H9 (cell line): ENCODE results near the gene ADAM19. TPM values are rescaled to one million over a fixed set of nuclear protein-coding genes. Genes with fewer than 3 reads are reported as not detected.
A peak's percentile ranks its signal among the peaks of the same experiment; 100 is the strongest.

Experiments
- DNase-seq: peaks from one replicate; pipeline ENCODE4 v3.0.0-alpha.2; 2017
- H2AFZ ChIP-seq: one replicate; pipeline ENCODE4 v1.6.1; 2013; ENCODE audit warnings: mild to moderate bottlenecking, low read length, control low read depth, moderate library complexity
- H2AK5ac ChIP-seq: 2 replicates; pipeline ENCODE4 v1.6.1; 2013; ENCODE audit warnings: low read length, control low read depth, mixed read lengths; ENCODE audit not compliant: insufficient read length
- H2BK120ac ChIP-seq: one replicate; pipeline ENCODE4 v1.6.1; 2013; ENCODE audit warnings: low read depth, mild to moderate bottlenecking, low read length, control low read depth, inconsistent platforms; ENCODE audit not compliant: poor library complexity, severe bottlenecking
- H2BK12ac ChIP-seq: 2 replicates; pipeline ENCODE4 v1.6.1; 2013; ENCODE audit warnings: low read length, control low read depth, mixed read lengths, low read depth; ENCODE audit not compliant: insufficient read length
- H2BK15ac ChIP-seq: 2 replicates; pipeline ENCODE4 v1.6.1; 2013; ENCODE audit warnings: low read depth, low read length, control low read depth
- H2BK20ac ChIP-seq: one replicate; pipeline ENCODE4 v1.6.1; 2013; ENCODE audit warnings: low read depth, mild to moderate bottlenecking, low read length, control low read depth, inconsistent platforms; ENCODE audit not compliant: poor library complexity, severe bottlenecking
- H2BK5ac ChIP-seq: 2 replicates; pipeline ENCODE4 v1.6.1; 2013; ENCODE audit warnings: low read length, control low read depth, mixed read lengths; ENCODE audit not compliant: insufficient read length
- H3K14ac ChIP-seq: 2 replicates; pipeline ENCODE4 v1.6.1; 2013; ENCODE audit warnings: low read length, control low read depth; ENCODE audit not compliant: insufficient read depth
- H3K18ac ChIP-seq: 2 replicates; pipeline ENCODE4 v1.6.1; 2013; ENCODE audit warnings: low read depth, mild to moderate bottlenecking, mixed read lengths, low read length, control low read depth; ENCODE audit not compliant: insufficient read length
- H3K23ac ChIP-seq: 2 replicates; pipeline ENCODE4 v1.6.1; 2013; ENCODE audit warnings: low read length, control low read depth, mixed read lengths, low read depth; ENCODE audit not compliant: insufficient read length
- H3K23me2 ChIP-seq: 2 replicates; pipeline ENCODE4 v1.6.1; 2013; ENCODE audit warnings: low read depth, mild to moderate bottlenecking, mixed read lengths, low read length, control low read depth; ENCODE audit not compliant: insufficient read length, poor library complexity, severe bottlenecking
- H3K27ac ChIP-seq: 2 replicates; pipeline ENCODE4 v1.5.1; 2013; ENCODE audit warnings: low read length, control low read depth, mixed read lengths, low read depth; ENCODE audit not compliant: insufficient read length
- H3K27me3 ChIP-seq: 2 replicates; pipeline ENCODE4 v1.6.1; 2013; ENCODE audit warnings: low read length, control low read depth, inconsistent platforms; ENCODE audit not compliant: insufficient read depth
- H3K4ac ChIP-seq: 2 replicates; pipeline ENCODE4 v1.6.1; 2013; ENCODE audit warnings: low read depth, mild to moderate bottlenecking, control low read depth, inconsistent platforms, low read length, moderate library complexity
- H3K4me1 ChIP-seq: 2 replicates; pipeline ENCODE4 v1.6.1; 2013; ENCODE audit warnings: low read length, control low read depth, inconsistent platforms; ENCODE audit not compliant: insufficient read depth
- H3K4me2 ChIP-seq: 2 replicates; pipeline ENCODE4 v1.6.1; 2013; ENCODE audit warnings: low read length, control low read depth, mixed read lengths; ENCODE audit not compliant: insufficient read length, insufficient read depth
- H3K56ac ChIP-seq: 2 replicates; pipeline ENCODE4 v1.6.1; 2013; ENCODE audit warnings: low read depth, mild to moderate bottlenecking, mixed read lengths, low read length, control low read depth; ENCODE audit not compliant: insufficient read length
- H3K79me1 ChIP-seq: 2 replicates; pipeline ENCODE4 v1.6.1; 2013; ENCODE audit warnings: low read depth, mild to moderate bottlenecking, moderate library complexity, low read length, control low read depth, inconsistent platforms; ENCODE audit not compliant: insufficient read depth, poor library complexity, severe bottlenecking
- H3K79me2 ChIP-seq: 2 replicates; pipeline ENCODE4 v1.6.1; 2013; ENCODE audit warnings: low read length, control low read depth, inconsistent platforms; ENCODE audit not compliant: insufficient read depth
- H3K9ac ChIP-seq: 2 replicates; pipeline ENCODE4 v1.6.1; 2013; ENCODE audit warnings: low read length, control low read depth, mixed read lengths; ENCODE audit not compliant: insufficient read length; ENCODE audit errors: extremely low read depth
- H3K9me3 ChIP-seq: one replicate; pipeline ENCODE4 v1.6.1; 2013; ENCODE audit warnings: low read depth, low read length, inconsistent platforms; ENCODE audit not compliant: control insufficient read depth
- H3T11ph ChIP-seq: one replicate; pipeline ENCODE4 v1.6.1; 2013; ENCODE audit warnings: mild to moderate bottlenecking, low read length, control low read depth, inconsistent platforms
- H4K20me1 ChIP-seq: one replicate; pipeline ENCODE4 v1.6.1; 2013; ENCODE audit not compliant: control insufficient read depth, insufficient read length, insufficient read depth
- H4K5ac ChIP-seq: 2 replicates; pipeline ENCODE4 v1.6.1; 2013; ENCODE audit warnings: low read depth, mild to moderate bottlenecking, mixed read lengths, low read length, control low read depth; ENCODE audit not compliant: insufficient read length
- H4K8ac ChIP-seq: replicated peaks from 2 replicates; pipeline ENCODE4 v1.6.1; 2013; ENCODE audit warnings: low read length, control low read depth, mixed read lengths, low read depth; ENCODE audit not compliant: insufficient read length
- H4K91ac ChIP-seq: 2 replicates; pipeline ENCODE4 v1.6.1; 2013; ENCODE audit warnings: low read depth, mild to moderate bottlenecking, moderate library complexity, mixed read lengths, low read length, control low read depth; ENCODE audit not compliant: insufficient read length
- H3K27ac Mint-ChIP-seq, 3 experiments: 2 replicates in 2 of 3; 3 replicates in 1 of 3; pipeline ENCODE4 v1.8.0; 2020 to 2021; ENCODE audit warnings: mixed read lengths in 3 of 3, mild to moderate bottlenecking in 1 of 3, moderate library complexity in 1 of 3
- H3K27me3 Mint-ChIP-seq: 2 replicates; pipeline ENCODE4 v1.8.0; 2021; ENCODE audit warnings: low read depth, mild to moderate bottlenecking, moderate library complexity, mixed read lengths
- H3K36me3 Mint-ChIP-seq, 3 experiments: 2 replicates in 2 of 3; 3 replicates in 1 of 3; pipeline ENCODE4 v1.8.0; 2020 to 2021; ENCODE audit warnings: low read depth in 3 of 3, mixed read lengths in 3 of 3; ENCODE audit not compliant: insufficient read depth in 1 of 3
- H3K4me1 Mint-ChIP-seq, 2 experiments: 2 replicates each; pipeline ENCODE4 v1.8.0; 2020; ENCODE audit warnings: mixed read lengths in 2 of 2
- H3K4me3 Mint-ChIP-seq, 2 experiments: 2 replicates in 1 of 2; 3 replicates in 1 of 2; pipeline ENCODE4 v1.8.0; 2020 to 2021; ENCODE audit warnings: mild to moderate bottlenecking in 2 of 2, mixed read lengths in 2 of 2, moderate library complexity in 1 of 2
- H3K9me3 Mint-ChIP-seq, 2 experiments: 2 replicates in 1 of 2; 3 replicates in 1 of 2; pipeline ENCODE4 v1.8.0; 2020; ENCODE audit warnings: mild to moderate bottlenecking in 2 of 2, mixed read lengths in 2 of 2, moderate library complexity in 1 of 2
- CTCF ChIP-seq: fragments of 200-600 bp; sonication (generic); conservative IDR thresholded peaks from 3 replicates; pipeline ENCODE4 v1.8.0; 2021; ENCODE audit warnings: antibody characterized with exemption, mild to moderate bottlenecking
- WGBS: extraction: QIAGEN DNeasy Blood & Tissue Kit; methylation state at CpG from one replicate; pipeline ENCODE4 v1.1.7; 2013; ENCODE audit warnings: missing lambda C conversion rate, low lambda C conversion rate, mixed read lengths; ENCODE audit not compliant: insufficient read length; ENCODE audit errors: extremely low coverage; 5-methylcytosine and 5-hydroxymethylcytosine counted together
- total RNA-seq: library from RNA; stranded (reverse); gene quantifications from 2 replicates; pipeline ENCODE4 v1.2.1, GENCODE V29; 2021

The ADAM19 gene
- total RNA-seq, 1 experiment from 2014 or later, result 9.9 TPM

DNA sequence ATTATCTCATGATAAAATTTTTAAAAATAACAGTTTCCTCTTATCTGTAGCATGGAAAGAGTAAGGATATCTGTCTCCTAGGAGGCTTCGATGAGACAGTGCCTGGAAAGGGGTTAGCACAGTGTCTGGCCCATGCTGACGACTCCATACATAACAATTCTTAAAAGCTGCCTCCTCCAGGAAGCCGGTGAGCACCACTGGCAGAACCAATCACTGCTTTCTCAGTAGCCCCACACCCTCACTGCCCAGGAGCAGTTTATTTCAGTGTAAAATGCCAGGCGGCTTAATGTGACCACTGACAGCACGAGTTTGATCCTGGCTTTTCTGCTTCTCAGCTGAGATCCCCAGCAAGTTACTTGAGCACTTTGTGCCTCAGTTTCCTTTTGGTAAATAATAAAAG lies 116.7 kb downstream of the ADAM19 start:
- H3K9ac ChIP-seq, result no peak overlapping the region
- H3K4me2 ChIP-seq, result no peak overlapping the region
- H2AK5ac ChIP-seq, result no peak overlapping the region
- Mint-ChIP-seq H3K4me3 (peak overlapping the region; percentile 14 to 68; a peak in 4 of 5 replicates), H3K9me3 (no peaks in the 10 kb centered on the region), H3K36me3 (no peaks in the 10 kb centered on the region), H3K4me1 (peaks cover 17 to 28% of the 10 kb centered on the region in 2 experiments), H3K27me3 (peaks cover 56% of the 10 kb centered on the region), H3K27ac (no peak overlapping the region)
- no peaks in the 10 kb centered on the region for H3K9me3 ChIP-seq
- H2BK5ac ChIP-seq, result no peak overlapping the region
- H3K14ac ChIP-seq, result no peak overlapping the region
- H3K4ac ChIP-seq, result no peak overlapping the region
- no peak overlapping the region for H2AFZ ChIP-seq
- no peak overlapping the region for H3T11ph ChIP-seq
- H2BK15ac ChIP-seq, result no peak overlapping the region
- H2BK120ac ChIP-seq, result no peak overlapping the region
- H4K5ac ChIP-seq, result no peak overlapping the region
- peaks cover 3% of the 10 kb centered on the region for H3K23me2 ChIP-seq
- no peak overlapping the region for H3K18ac ChIP-seq
- no peak overlapping the region for H2BK20ac ChIP-seq
- no peak overlapping the region for H3K27ac ChIP-seq
- no peaks in the 10 kb centered on the region; the same call in 1 of the 2 replicates for H3K4me1 ChIP-seq
- no peak for TF ChIP-seq CTCF
- no peaks in the 10 kb centered on the region for H3K79me1 ChIP-seq
- no peak overlapping the region for H4K91ac ChIP-seq
- no peaks in the 10 kb centered on the region for H3K79me2 ChIP-seq
- no peaks in the 10 kb centered on the region for H4K20me1 ChIP-seq
- H4K8ac ChIP-seq, result no peak overlapping the region
- H3K56ac ChIP-seq, result no peak overlapping the region
- no peak for DNase-seq
- H3K27me3 ChIP-seq, result peaks cover 16% of the 10 kb centered on the region
- H3K23ac ChIP-seq, result no peak overlapping the region
- WGBS, result no CpG with 5 or more reads among the region's 5 CpGs
- no peak overlapping the region for H2BK12ac ChIP-seq
